HUDEP-2 (cell line): ENCODE data around the gene MAPK11.

ENCODE experiments used
- DNase-seq, 76 experiments: peaks; one replicate each; lab custom pipeline; 2025; ENCODE audit not compliant: unreplicated experiment in 76 of 76; lab: John Stamatoyannopoulos, UW

MAPK11 gene

DNA sequence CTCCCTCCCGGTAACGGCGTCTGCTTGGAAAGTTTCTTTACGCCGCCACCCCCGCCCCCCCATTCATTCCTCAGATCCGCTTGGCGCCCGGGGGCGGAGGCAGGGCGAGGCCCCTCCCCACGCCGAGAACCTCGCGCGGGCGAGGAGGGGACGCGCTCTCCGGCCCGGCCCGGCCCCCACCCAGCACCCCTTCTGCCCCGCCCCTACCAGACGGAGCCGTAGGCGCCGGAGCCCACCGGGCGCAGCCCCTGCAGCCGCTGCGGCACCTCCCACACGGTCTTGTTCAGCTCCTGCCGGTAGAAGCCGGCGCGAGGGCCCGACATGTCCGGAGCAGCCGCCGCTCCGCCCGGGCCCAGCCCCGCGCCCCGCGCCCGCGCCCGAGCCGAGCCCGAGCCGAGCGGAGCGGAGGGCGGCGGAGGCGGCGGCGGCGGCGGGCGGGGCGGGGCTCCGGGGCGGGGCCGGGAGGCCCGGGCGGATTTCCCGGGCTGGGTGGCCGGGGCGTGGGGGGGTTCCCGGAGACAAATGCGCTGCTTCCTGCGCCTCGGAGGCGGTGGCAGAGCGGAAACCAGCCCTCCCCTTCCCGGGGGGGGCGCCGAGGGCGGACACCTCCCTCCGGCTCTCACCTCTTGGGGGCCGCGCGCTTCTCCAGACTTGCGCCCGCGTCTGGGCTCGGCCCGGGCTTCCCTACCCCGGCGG is at the start of gene MAPK11:
TSS of gene MAPK11 (minus strand) at position 411 of the 696 bp plus-strand sequence. CDS start at position 323, 88 bp downstream.
- DNase-seq = peak in 8 of 76 experiments; percentile 8 to 23 (median 14)

DNA sequence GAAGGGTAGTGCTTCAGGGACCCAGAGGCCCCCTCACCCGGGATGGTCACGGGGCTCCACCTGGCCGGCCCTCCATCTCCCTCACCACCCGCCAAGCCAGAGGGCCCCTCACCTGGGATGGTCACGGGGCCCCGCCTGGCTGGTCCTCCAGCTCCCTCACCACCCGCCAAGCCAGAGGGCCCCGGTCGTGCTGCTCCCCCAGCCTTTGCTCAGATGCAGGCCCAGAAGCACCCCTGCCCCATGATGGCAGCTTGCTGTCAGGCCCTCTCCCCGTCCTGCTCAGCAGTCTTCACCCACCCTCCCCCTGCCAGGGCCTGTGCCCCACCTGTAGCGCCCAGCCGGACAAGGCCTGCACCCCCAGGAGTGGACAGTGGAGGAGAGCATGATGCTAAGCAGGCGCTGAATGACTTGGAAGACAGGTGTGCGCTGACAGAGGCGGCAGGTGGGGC is 49.3 kb upstream of the MAPK11 start:
- DNase-seq = no peak

GRCh38 chr22:50318698-50319411 is 48.7 kb upstream of the MAPK11 start:
- DNase-seq = peak in 1 of 76 experiments; percentile 13

GRCh38 chr22:50318356-50318697 is 48.1 kb upstream of the MAPK11 start:
- DNase-seq = no peak

- no peak for DNase-seq
Observed at GRCh38 chr22:50317674-50318073, 47.5 kb upstream of the MAPK11 start.

DNA sequence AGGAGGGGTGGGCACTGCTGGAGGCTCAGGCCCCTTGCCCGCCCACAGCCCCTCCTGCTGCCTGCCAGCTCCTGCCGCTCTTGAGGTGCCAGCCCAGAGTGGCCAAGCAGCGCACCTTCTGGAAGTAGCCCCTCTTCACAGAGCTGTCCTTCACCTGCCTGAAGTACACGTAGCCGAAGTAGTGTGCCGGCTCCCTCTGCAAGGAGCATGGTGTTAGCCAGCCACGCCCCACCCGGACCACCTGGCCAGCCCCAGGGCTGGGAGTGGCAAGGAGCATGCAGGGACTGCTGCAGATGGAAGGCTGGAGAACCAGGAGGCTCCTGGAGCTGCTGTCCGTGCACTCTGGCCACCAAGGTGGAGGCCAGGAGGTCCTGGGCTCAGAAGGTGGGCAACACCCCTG is 47.0 kb upstream of the MAPK11 start:
- DNase-seq = no peak

- no peak for DNase-seq
Observed at GRCh38 chr22:50316114-50317065, 46.2 kb upstream of the MAPK11 start.

- no peak for DNase-seq
Observed at GRCh38 chr22:50315289-50316113, 45.3 kb upstream of the MAPK11 start.

GRCh38 chr22:50314455-50315288 is 44.5 kb upstream of the MAPK11 start:
- DNase-seq = peak in 63 of 76 experiments; percentile 10 to 81 (median 51)

- DNase-seq = no peak
Observed at GRCh38 chr22:50314081-50314454, 43.9 kb upstream of the MAPK11 start.

GRCh38 chr22:50313600-50313999 is 43.4 kb upstream of the MAPK11 start:
- no peak for DNase-seq

DNA sequence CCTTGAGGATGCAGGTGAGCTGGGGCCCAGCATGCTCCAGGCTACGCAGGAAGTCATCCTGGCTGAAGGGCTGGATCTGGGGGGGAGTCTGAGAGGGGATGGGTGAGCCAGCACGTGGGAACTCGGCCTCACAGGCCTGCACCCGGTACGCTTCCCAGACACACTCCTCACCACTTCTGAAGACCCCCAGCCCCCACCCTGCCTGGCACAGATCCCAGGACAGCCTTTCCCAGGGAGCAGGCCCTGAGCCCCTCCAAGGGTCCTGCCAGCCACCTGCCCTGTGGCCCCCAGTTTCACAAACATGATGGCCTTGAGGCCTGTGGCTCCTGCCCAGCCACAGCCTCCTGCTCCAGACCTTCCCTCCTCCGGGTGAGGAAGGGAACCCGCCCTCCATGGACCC is 42.8 kb upstream of the MAPK11 start:
- DNase-seq = no peak

DNA sequence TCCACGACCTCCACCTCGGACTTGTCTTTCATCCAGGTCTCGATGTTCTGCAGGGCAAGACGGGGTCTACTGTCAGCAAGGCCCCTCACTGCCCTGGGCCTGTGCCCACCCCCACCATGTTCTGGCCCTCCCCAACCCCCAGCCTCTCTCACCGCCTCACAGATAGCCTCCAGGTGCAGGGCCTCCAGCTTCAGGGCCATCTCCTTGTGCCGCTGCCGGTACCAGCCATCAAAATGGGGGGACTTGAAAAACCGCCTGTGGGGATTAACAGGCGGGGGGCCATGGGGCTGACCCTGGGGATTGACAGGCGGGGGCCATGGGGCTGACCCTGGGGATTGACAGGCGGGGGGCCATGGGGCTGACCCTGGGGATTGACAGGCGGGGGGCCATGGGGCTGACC is 42.2 kb upstream of the MAPK11 start:
- no peak for DNase-seq

DNA sequence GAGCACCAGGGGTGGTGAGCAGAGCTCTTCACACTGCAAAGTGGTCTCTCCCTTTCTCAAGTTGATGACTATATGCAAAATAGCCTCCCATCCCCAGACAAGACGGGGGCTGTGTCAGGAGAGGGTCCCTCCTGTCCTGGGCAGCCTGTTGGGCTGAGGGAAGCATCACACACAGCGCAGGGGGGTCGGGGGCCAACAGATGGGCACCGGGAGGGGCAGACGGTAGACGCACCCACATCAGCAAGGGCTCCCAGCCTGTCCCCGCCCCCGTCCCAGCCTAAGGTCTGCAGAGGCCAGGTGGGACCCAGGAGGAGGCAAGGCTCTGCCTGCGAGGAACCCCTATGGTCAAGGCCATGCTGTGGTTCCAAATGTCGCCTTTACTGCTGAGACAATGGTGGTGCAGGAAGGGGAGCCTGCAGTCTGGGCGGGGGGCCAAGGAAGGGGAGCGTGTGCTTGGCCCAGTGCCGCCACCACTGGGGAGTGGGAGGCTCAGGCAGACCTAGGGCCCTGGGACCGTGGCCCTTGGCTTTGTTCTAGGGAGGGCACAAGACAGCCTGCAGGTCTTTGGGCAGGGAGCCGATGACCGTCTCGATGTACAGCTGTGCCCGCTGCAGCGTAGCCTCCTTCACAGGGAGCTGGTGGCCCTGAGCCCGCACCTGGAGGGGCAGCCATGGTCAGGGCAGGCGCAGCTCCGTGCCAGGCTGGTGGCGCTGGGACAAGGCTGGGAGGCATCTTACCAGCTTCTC is 41.6 kb upstream of the MAPK11 start:
- no peak for DNase-seq

GRCh38 chr22:50310949-50311444 is 40.8 kb upstream of the MAPK11 start:
- no peak for DNase-seq

DNA sequence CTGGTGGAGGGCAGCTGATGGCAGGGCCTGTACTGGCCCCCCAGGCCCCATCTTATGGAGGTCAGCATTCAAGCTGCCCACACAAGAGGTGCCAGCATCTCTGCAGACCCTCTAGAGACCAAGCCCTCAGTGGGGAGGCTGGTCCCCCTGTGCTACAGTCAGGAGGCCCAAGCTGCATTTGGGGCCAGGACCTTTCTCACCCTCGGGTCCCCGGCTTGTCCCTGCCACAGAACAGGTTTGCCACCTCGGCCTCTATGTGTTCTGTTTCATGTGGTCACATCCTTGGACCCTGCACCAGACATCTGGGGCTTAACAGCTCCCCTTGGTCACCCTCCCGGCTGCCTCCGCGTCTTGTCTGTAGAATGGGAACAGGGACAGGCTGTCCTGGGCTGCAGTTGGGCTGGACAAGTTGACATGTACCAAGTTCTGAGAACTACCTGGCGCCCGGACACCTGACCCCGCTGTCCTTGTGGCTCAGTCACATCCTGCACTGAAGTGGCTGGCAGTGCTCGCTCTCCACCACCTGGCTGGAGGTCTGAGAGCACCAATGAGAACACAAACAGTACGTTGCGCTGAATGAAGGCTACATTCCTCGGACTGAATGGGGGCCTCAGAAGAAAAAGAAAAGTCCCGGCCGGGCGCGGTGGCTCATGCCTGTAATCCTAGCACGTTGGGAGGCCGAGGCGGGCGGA is 40.0 kb upstream of the MAPK11 start:
- DNase-seq = no peak

GRCh38 chr22:50309601-50309991 is 39.4 kb upstream of the MAPK11 start:
- no peak for DNase-seq

GRCh38 chr22:50308986-50309600 is 38.9 kb upstream of the MAPK11 start:
- no peak for DNase-seq
